ENCODE data around the gene IFNA17. TPM values are rescaled to one million over a fixed set of nuclear protein-coding genes. Genes with fewer than 3 reads are reported as not detected.
A peak's percentile ranks its signal among the peaks of the same experiment; 100 is the strongest.

The IFNA17 gene
- total RNA-seq (2012; rRNA removed), result not detected in 2 replicates

GRCh38 chr9:21228122-21228521, at the start of gene IFNA17:
Gene IFNA17 (minus strand): TSS chr9:21228222. CDS start chr9:21228173, 49 bp downstream.
- no peak within 1 kb of the TSS for H3K9ac ChIP-seq (ENCODE audit: low read depth, low read length)
- H3K9me3 ChIP-seq (replicated peaks; ENCODE audit: low read length), result no peaks in the 10 kb centered on the region
- no peaks in the 10 kb centered on the region for H3K36me3 ChIP-seq (ENCODE audit: insufficient read depth, low read length)
- no peaks in the 10 kb centered on the region for H3K4me1 ChIP-seq (ENCODE audit: control insufficient read depth, insufficient read depth, low read length)
- no peak within 1 kb of the TSS for H3K4me2 ChIP-seq (ENCODE audit: low read length)
- peaks cover 20% of the 10 kb centered on the region for H3K27me3 ChIP-seq (ENCODE audit: control insufficient read depth, insufficient read depth, low read length)
- no peak within 1 kb of the TSS for H3K4me3 ChIP-seq (ENCODE audit: low read length)

GRCh38 chr9:21268347-21268657, 40.3 kb upstream of the IFNA17 start:
- Histone ChIP-seq H3K9me3 (replicated peaks; ENCODE audit: low read length) (no peaks in the 10 kb centered on the region), H3K27me3 (ENCODE audit: control insufficient read depth, insufficient read depth, low read length) (peaks cover 39% of the 10 kb centered on the region), H3K4me1 (ENCODE audit: control insufficient read depth, insufficient read depth, low read length) (no peaks in the 10 kb centered on the region), H3K4me3 (ENCODE audit: low read length) (no peak overlapping the region), H3K36me3 (ENCODE audit: insufficient read depth, low read length) (no peaks in the 10 kb centered on the region), H3K9ac (ENCODE audit: low read depth, low read length) (no peak overlapping the region), H3K4me2 (ENCODE audit: low read length) (no peak overlapping the region)

- Histone ChIP-seq H3K4me2 (ENCODE audit: low read length) (no peak overlapping the region), H3K4me3 (ENCODE audit: low read length) (no peak overlapping the region), H3K4me1 (ENCODE audit: control insufficient read depth, insufficient read depth, low read length) (no peaks in the 10 kb centered on the region), H3K9ac (ENCODE audit: low read depth, low read length) (no peak overlapping the region), H3K9me3 (replicated peaks; ENCODE audit: low read length) (no peaks in the 10 kb centered on the region), H3K36me3 (ENCODE audit: insufficient read depth, low read length) (no peaks in the 10 kb centered on the region), H3K27me3 (ENCODE audit: control insufficient read depth, insufficient read depth, low read length) (peaks cover 44% of the 10 kb centered on the region)
Measured at GRCh38 chr9:21267485-21268346, 39.7 kb upstream of the IFNA17 start.

GRCh38 chr9:21266733-21267484, 38.9 kb upstream of the IFNA17 start:
- Histone ChIP-seq H3K27me3 (ENCODE audit: control insufficient read depth, insufficient read depth, low read length) (peaks cover 50% of the 10 kb centered on the region), H3K9me3 (replicated peaks; ENCODE audit: low read length) (no peaks in the 10 kb centered on the region), H3K4me3 (ENCODE audit: low read length) (no peak overlapping the region), H3K9ac (ENCODE audit: low read depth, low read length) (no peak overlapping the region), H3K36me3 (ENCODE audit: insufficient read depth, low read length) (no peaks in the 10 kb centered on the region), H3K4me2 (ENCODE audit: low read length) (no peak overlapping the region), H3K4me1 (ENCODE audit: control insufficient read depth, insufficient read depth, low read length) (no peaks in the 10 kb centered on the region)

GRCh38 chr9:21265421-21266189, 37.6 kb upstream of the IFNA17 start:
- Histone ChIP-seq H3K9ac (ENCODE audit: low read depth, low read length) (no peak overlapping the region), H3K4me1 (ENCODE audit: control insufficient read depth, insufficient read depth, low read length) (no peaks in the 10 kb centered on the region), H3K27me3 (ENCODE audit: control insufficient read depth, insufficient read depth, low read length) (peaks cover 58% of the 10 kb centered on the region), H3K4me3 (ENCODE audit: low read length) (no peak overlapping the region), H3K4me2 (ENCODE audit: low read length) (no peak overlapping the region), H3K36me3 (ENCODE audit: insufficient read depth, low read length) (no peaks in the 10 kb centered on the region), H3K9me3 (replicated peaks; ENCODE audit: low read length) (no peaks in the 10 kb centered on the region)

GRCh38 chr9:21255538-21256212, 27.7 kb upstream of the IFNA17 start:
- H3K27me3 ChIP-seq (ENCODE audit: control insufficient read depth, insufficient read depth, low read length), result peaks cover 57% of the 10 kb centered on the region
- no peaks in the 10 kb centered on the region for H3K36me3 ChIP-seq (ENCODE audit: insufficient read depth, low read length)
- no peaks in the 10 kb centered on the region for H3K4me1 ChIP-seq (ENCODE audit: control insufficient read depth, insufficient read depth, low read length)
- H3K4me3 ChIP-seq (ENCODE audit: low read length), result no peak overlapping the region
- no peak overlapping the region for H3K9ac ChIP-seq (ENCODE audit: low read depth, low read length)
- no peak overlapping the region for H3K4me2 ChIP-seq (ENCODE audit: low read length)
- H3K9me3 ChIP-seq (replicated peaks; ENCODE audit: low read length), result no peaks in the 10 kb centered on the region

- Histone ChIP-seq H3K27me3 (ENCODE audit: control insufficient read depth, insufficient read depth, low read length) (peaks cover 70% of the 10 kb centered on the region), H3K36me3 (ENCODE audit: insufficient read depth, low read length) (no peaks in the 10 kb centered on the region), H3K4me1 (ENCODE audit: control insufficient read depth, insufficient read depth, low read length) (no peaks in the 10 kb centered on the region), H3K9me3 (replicated peaks; ENCODE audit: low read length) (no peaks in the 10 kb centered on the region), H3K9ac (ENCODE audit: low read depth, low read length) (peak overlapping the region; percentile 12), H3K4me2 (ENCODE audit: low read length) (peak overlapping the region; percentile 75), H3K4me3 (ENCODE audit: low read length) (no peak overlapping the region)
Measured at GRCh38 chr9:21252721-21253547, 24.9 kb upstream of the IFNA17 start.

GRCh38 chr9:21251638-21252037, 23.6 kb upstream of the IFNA17 start:
- Histone ChIP-seq H3K36me3 (ENCODE audit: insufficient read depth, low read length) (no peaks in the 10 kb centered on the region), H3K4me1 (ENCODE audit: control insufficient read depth, insufficient read depth, low read length) (no peaks in the 10 kb centered on the region), H3K4me2 (ENCODE audit: low read length) (no peak overlapping the region), H3K4me3 (ENCODE audit: low read length) (no peak overlapping the region), H3K9ac (ENCODE audit: low read depth, low read length) (no peak overlapping the region), H3K27me3 (ENCODE audit: control insufficient read depth, insufficient read depth, low read length) (peaks cover 58% of the 10 kb centered on the region), H3K9me3 (replicated peaks; ENCODE audit: low read length) (no peaks in the 10 kb centered on the region)

- Histone ChIP-seq H3K4me1 (ENCODE audit: control insufficient read depth, insufficient read depth, low read length) (no peaks in the 10 kb centered on the region), H3K36me3 (ENCODE audit: insufficient read depth, low read length) (no peaks in the 10 kb centered on the region), H3K9ac (ENCODE audit: low read depth, low read length) (no peak overlapping the region), H3K4me3 (ENCODE audit: low read length) (no peak overlapping the region), H3K27me3 (ENCODE audit: control insufficient read depth, insufficient read depth, low read length) (peaks cover 53% of the 10 kb centered on the region), H3K9me3 (replicated peaks; ENCODE audit: low read length) (no peaks in the 10 kb centered on the region), H3K4me2 (ENCODE audit: low read length) (no peak overlapping the region)
Measured at GRCh38 chr9:21251190-21251589, 23.2 kb upstream of the IFNA17 start.

GRCh38 chr9:21244836-21245235, 16.8 kb upstream of the IFNA17 start:
- no peaks in the 10 kb centered on the region for H3K4me1 ChIP-seq (ENCODE audit: control insufficient read depth, insufficient read depth, low read length)
- no peaks in the 10 kb centered on the region for H3K36me3 ChIP-seq (ENCODE audit: insufficient read depth, low read length)
- no peak overlapping the region for H3K4me3 ChIP-seq (ENCODE audit: low read length)
- no peak overlapping the region for H3K9ac ChIP-seq (ENCODE audit: low read depth, low read length)
- no peak overlapping the region for H3K4me2 ChIP-seq (ENCODE audit: low read length)
- H3K27me3 ChIP-seq (ENCODE audit: control insufficient read depth, insufficient read depth, low read length), result peaks cover 40% of the 10 kb centered on the region
- H3K9me3 ChIP-seq (replicated peaks; ENCODE audit: low read length), result no peaks in the 10 kb centered on the region
